Hindlimb muscle (tissue), 1 donor: ENCODE measurements around the gene SOWAHD. TPM values are rescaled to one million over a fixed set of nuclear protein-coding genes. Genes with fewer than 3 reads are reported as not detected.
"Not testable (repeated sequence)": the region's sequence is repeated elsewhere in the genome, so short reads cannot be mapped to it uniquely, and the experiment has no call there.

Source experiments
- DNase-seq: peaks from one replicate; pipeline ENCODE4 v3.0.0-alpha.2; 2013
- polyA plus RNA-seq: library from polyadenylated mRNA; unstranded; fragments of 120-200 nt; gene quantifications from one replicate; pipeline ENCODE4 v1.2.1, GENCODE V29; 2013; ENCODE audit not compliant: insufficient read length

Gene SOWAHD
- 1.1 TPM for polyA plus RNA-seq

- DNase-seq = peak; percentile 15
Observed at GRCh38 chrX:119757979-119758730, at the start of gene SOWAHD. SOWAHD (plus strand) TSS chrX:119758588; CDS start chrX:119758668, 80 bp downstream.

GRCh38 chrX:119708936-119709335 lies 49.5 kb upstream of the SOWAHD start:
- no peak for DNase-seq

- DNase-seq = no peak
Observed at GRCh38 chrX:119709630-119710029, 48.8 kb upstream of the SOWAHD start.

- DNase-seq = no peak
Observed at GRCh38 chrX:119721487-119721886, 36.9 kb upstream of the SOWAHD start.

- no peak for DNase-seq
Observed at GRCh38 chrX:119721926-119722325, 36.5 kb upstream of the SOWAHD start.

GRCh38 chrX:119726900-119727555 lies 31.4 kb upstream of the SOWAHD start:
- DNase-seq = no peak

- DNase-seq = no peak
Observed at GRCh38 chrX:119728487-119728886, 29.9 kb upstream of the SOWAHD start.

- peak; percentile 39 for DNase-seq
Observed at GRCh38 chrX:119729408-119730201, 28.8 kb upstream of the SOWAHD start.

- no peak for DNase-seq
Observed at GRCh38 chrX:119734897-119735339, 23.5 kb upstream of the SOWAHD start.

- peak; percentile 13 for DNase-seq
Observed at GRCh38 chrX:119735467-119735866, 22.9 kb upstream of the SOWAHD start.

- no peak for DNase-seq
Observed at GRCh38 chrX:119736206-119736764, 22.1 kb upstream of the SOWAHD start.

- no peak for DNase-seq
Observed at GRCh38 chrX:119738742-119739141, 19.6 kb upstream of the SOWAHD start.

GRCh38 chrX:119745283-119745848 lies 13.0 kb upstream of the SOWAHD start:
- no peak for DNase-seq

- not testable (repeated sequence) for DNase-seq
Observed at GRCh38 chrX:119750131-119750530, 8.3 kb upstream of the SOWAHD start.

- not testable (repeated sequence) for DNase-seq
Observed at GRCh38 chrX:119750751-119751150, 7.6 kb upstream of the SOWAHD start.

- DNase-seq = no peak
Observed at GRCh38 chrX:119753001-119753400, 5.4 kb upstream of the SOWAHD start.

GRCh38 chrX:119753639-119754257 lies 4.6 kb upstream of the SOWAHD start:
- no peak for DNase-seq

- DNase-seq = no peak
Observed at GRCh38 chrX:119755981-119756533, 2.3 kb upstream of the SOWAHD start.

- no peak for DNase-seq
Observed at GRCh38 chrX:119756926-119757635, 1.3 kb upstream of the SOWAHD start.

- no peak for DNase-seq
Observed at GRCh38 chrX:119757646-119757978, 776 bp upstream of the SOWAHD start.

- DNase-seq = peak; percentile 6
Observed at GRCh38 chrX:119758731-119759247, 401 bp downstream of the SOWAHD start.
